ENCODE results near the gene VAV3.
"Not testable (repeated sequence)": the region's sequence is repeated elsewhere in the genome, so short reads cannot be mapped to it uniquely, and the experiment has no call there.

The VAV3 gene

GRCh38 chr1:107748531-107748930 lies 216.4 kb downstream of the VAV3 start:
- no peak for DNase-seq (ENCODE audit: low read depth in 1 of 2, low spot score in 1 of 2)

- DNase-seq (ENCODE audit: low read depth in 1 of 2, low spot score in 1 of 2): no peak
Observed at GRCh38 chr1:107741242-107741641, 223.7 kb downstream of the VAV3 start.

- DNase-seq (ENCODE audit: low read depth in 1 of 2, low spot score in 1 of 2): no peak
Observed at GRCh38 chr1:107740579-107740978, 224.4 kb downstream of the VAV3 start.

- DNase-seq (ENCODE audit: low read depth in 1 of 2, low spot score in 1 of 2): no peak
Observed at GRCh38 chr1:107739651-107740050, 225.3 kb downstream of the VAV3 start.

- DNase-seq (ENCODE audit: low read depth in 1 of 2, low spot score in 1 of 2): no peak
Observed at GRCh38 chr1:107739201-107739600, 225.8 kb downstream of the VAV3 start.

GRCh38 chr1:107733401-107733800 lies 231.6 kb downstream of the VAV3 start:
- not testable (repeated sequence) for DNase-seq (ENCODE audit: low read depth in 1 of 2, low spot score in 1 of 2)

- DNase-seq (ENCODE audit: low read depth in 1 of 2, low spot score in 1 of 2): no peak
Observed at GRCh38 chr1:107727866-107728265, 237.1 kb downstream of the VAV3 start.

- DNase-seq (ENCODE audit: low read depth in 1 of 2, low spot score in 1 of 2): no peak
Observed at GRCh38 chr1:107726860-107727259, 238.1 kb downstream of the VAV3 start.

- no peak for DNase-seq (ENCODE audit: low read depth in 1 of 2, low spot score in 1 of 2)
Observed at GRCh38 chr1:107724648-107725047, 240.3 kb downstream of the VAV3 start.

- not testable (repeated sequence) for DNase-seq (ENCODE audit: low read depth in 1 of 2, low spot score in 1 of 2)
Observed at GRCh38 chr1:107720210-107720609, 244.8 kb downstream of the VAV3 start.

GRCh38 chr1:107710005-107710404 lies 255.0 kb downstream of the VAV3 start:
- no peak for DNase-seq (ENCODE audit: low read depth in 1 of 2, low spot score in 1 of 2)

GRCh38 chr1:107707111-107707510 lies 257.9 kb downstream of the VAV3 start:
- no peak for DNase-seq (ENCODE audit: low read depth in 1 of 2, low spot score in 1 of 2)

GRCh38 chr1:107706182-107706581 lies 258.8 kb downstream of the VAV3 start:
- DNase-seq (ENCODE audit: low read depth in 1 of 2, low spot score in 1 of 2): no peak

GRCh38 chr1:107704911-107705310 lies 260.1 kb downstream of the VAV3 start:
- DNase-seq (ENCODE audit: low read depth in 1 of 2, low spot score in 1 of 2): no peak

- DNase-seq (ENCODE audit: low read depth in 1 of 2, low spot score in 1 of 2): no peak
Observed at GRCh38 chr1:107702946-107703571, 261.9 kb downstream of the VAV3 start.

- not testable (repeated sequence) for DNase-seq (ENCODE audit: low read depth in 1 of 2, low spot score in 1 of 2)
Observed at GRCh38 chr1:107700651-107701050, 264.3 kb downstream of the VAV3 start.

GRCh38 chr1:107698161-107698560 lies 266.8 kb downstream of the VAV3 start:
- no peak for DNase-seq (ENCODE audit: low read depth in 1 of 2, low spot score in 1 of 2)

GRCh38 chr1:107695341-107695740 lies 269.6 kb downstream of the VAV3 start:
- DNase-seq (ENCODE audit: low read depth in 1 of 2, low spot score in 1 of 2): no peak

- no peak for DNase-seq (ENCODE audit: low read depth in 1 of 2, low spot score in 1 of 2)
Observed at GRCh38 chr1:107692580-107693345, 272.2 kb downstream of the VAV3 start.

GRCh38 chr1:107691540-107691939 lies 273.4 kb downstream of the VAV3 start:
- no peak for DNase-seq (ENCODE audit: low read depth in 1 of 2, low spot score in 1 of 2)

- DNase-seq (ENCODE audit: low read depth in 1 of 2, low spot score in 1 of 2): no peak
Observed at GRCh38 chr1:107690491-107690890, 274.5 kb downstream of the VAV3 start.

GRCh38 chr1:107689733-107690132 lies 275.2 kb downstream of the VAV3 start:
- no peak for DNase-seq (ENCODE audit: low read depth in 1 of 2, low spot score in 1 of 2)

GRCh38 chr1:107689159-107689558 lies 275.8 kb downstream of the VAV3 start:
- DNase-seq (ENCODE audit: low read depth in 1 of 2, low spot score in 1 of 2): no peak
